ENCODE measurements around the gene SLC22A6. TPM values are rescaled to one million over a fixed set of nuclear protein-coding genes. Genes with fewer than 3 reads are reported as not detected.

The SLC22A6 gene
- total RNA-seq, 1 donor = not detected

GRCh38 chr11:63010934-63011439 lies 26.2 kb upstream of the SLC22A6 start:
- TF ChIP-seq CTCF (IDR thresholded peaks at IDR 0.05; ENCODE audit: insufficient read depth, low read length) = no peak
- DNase-seq (ENCODE audit: low read depth) = no peak

GRCh38 chr11:63007920-63008319 lies 23.2 kb upstream of the SLC22A6 start:
- no peak for DNase-seq (ENCODE audit: low read depth)
- TF ChIP-seq CTCF (IDR thresholded peaks at IDR 0.05; ENCODE audit: insufficient read depth, low read length) = no peak
- H3K4me3 ChIP-seq (ENCODE audit: low read depth, low read length) = no peak overlapping the region

More at GRCh38 chr11:63010934-63011439, 26.2 kb upstream of the SLC22A6 start:
- H3K4me3 ChIP-seq (ENCODE audit: low read depth, low read length) = no peak overlapping the region

GRCh38 chr11:63001456-63001855 lies 16.7 kb upstream of the SLC22A6 start:
- H3K4me3 ChIP-seq (ENCODE audit: low read depth, low read length) = no peak overlapping the region
- TF ChIP-seq CTCF (IDR thresholded peaks at IDR 0.05; ENCODE audit: insufficient read depth, low read length) = no peak
- DNase-seq (ENCODE audit: low read depth) = no peak

- DNase-seq (ENCODE audit: low read depth) = no peak
- no peak overlapping the region for H3K4me3 ChIP-seq (ENCODE audit: low read depth, low read length)
- no peak for TF ChIP-seq CTCF (IDR thresholded peaks at IDR 0.05; ENCODE audit: insufficient read depth, low read length)
These were observed 14.9 kb upstream of the SLC22A6 start for GRCh38 chr11:62999649-63000048.

GRCh38 chr11:62999156-62999555 lies 14.4 kb upstream of the SLC22A6 start:
- no peak overlapping the region for H3K4me3 ChIP-seq (ENCODE audit: low read depth, low read length)
- no peak for TF ChIP-seq CTCF (IDR thresholded peaks at IDR 0.05; ENCODE audit: insufficient read depth, low read length)
- no peak for DNase-seq (ENCODE audit: low read depth)

GRCh38 chr11:62996271-62996670 lies 11.5 kb upstream of the SLC22A6 start:
- H3K4me3 ChIP-seq (ENCODE audit: low read depth, low read length) = no peak overlapping the region
- no peak for DNase-seq (ENCODE audit: low read depth)
- no peak for TF ChIP-seq CTCF (IDR thresholded peaks at IDR 0.05; ENCODE audit: insufficient read depth, low read length)

- no peak overlapping the region for H3K4me3 ChIP-seq (ENCODE audit: low read depth, low read length)
- no peak for TF ChIP-seq CTCF (IDR thresholded peaks at IDR 0.05; ENCODE audit: insufficient read depth, low read length)
- DNase-seq (ENCODE audit: low read depth) = no peak
These were observed 10.0 kb upstream of the SLC22A6 start for GRCh38 chr11:62994775-62995174.
